CD4-positive, alpha-beta T cell treated with Interleukin-15 for 1 hour (primary cell): ENCODE results near the gene PTP4A1.
"Not testable (repeated sequence)": the region's sequence is repeated elsewhere in the genome, so short reads cannot be mapped to it uniquely, and the experiment has no call there.

Experiments used
- DNase-seq: peaks from one replicate; pipeline ENCODE4 v3.0.0-alpha.2; 2020

PTP4A1 gene

GRCh38 chr6:63572044-63572746 lies at the start of gene PTP4A1, which contains the start of gene LOC128125822:
TSS of gene PTP4A1 (plus strand) at chr6:63572480. CDS start at chr6:63576881, 4,401 bp downstream.
TSS of gene LOC128125822 (plus strand) at chr6:63572480.
- DNase-seq: peak; percentile 97

GRCh38 chr6:63522911-63523287 lies 49.4 kb upstream of the PTP4A1 start:
- DNase-seq: not testable (repeated sequence)

- DNase-seq: no peak
Measured at GRCh38 chr6:63523630-63524029, 48.6 kb upstream of the PTP4A1 start.

- DNase-seq: no peak
Measured at GRCh38 chr6:63525186-63525878, 46.9 kb upstream of the PTP4A1 start.

GRCh38 chr6:63526931-63527330 lies 45.3 kb upstream of the PTP4A1 start:
- DNase-seq: no peak

- no peak for DNase-seq
Measured at GRCh38 chr6:63527658-63528514, 44.4 kb upstream of the PTP4A1 start.

GRCh38 chr6:63529498-63529897 lies 42.8 kb upstream of the PTP4A1 start:
- no peak for DNase-seq

GRCh38 chr6:63530182-63530581 lies 42.1 kb upstream of the PTP4A1 start:
- DNase-seq: no peak

GRCh38 chr6:63530991-63531390 lies 41.3 kb upstream of the PTP4A1 start:
- no peak for DNase-seq

GRCh38 chr6:63533026-63533425 lies 39.3 kb upstream of the PTP4A1 start:
- no peak for DNase-seq

GRCh38 chr6:63533952-63534351 lies 38.3 kb upstream of the PTP4A1 start:
- no peak for DNase-seq

GRCh38 chr6:63537201-63537958 lies 34.9 kb upstream of the PTP4A1 start:
- no peak for DNase-seq

- DNase-seq: no peak
Measured at GRCh38 chr6:63537959-63538300, 34.4 kb upstream of the PTP4A1 start.

- DNase-seq: no peak
Measured at GRCh38 chr6:63538550-63538949, 33.7 kb upstream of the PTP4A1 start.

GRCh38 chr6:63543001-63543400 lies 29.3 kb upstream of the PTP4A1 start:
- DNase-seq: no peak

GRCh38 chr6:63543982-63544381 lies 28.3 kb upstream of the PTP4A1 start:
- no peak for DNase-seq

- no peak for DNase-seq
Measured at GRCh38 chr6:63546236-63546635, 26.0 kb upstream of the PTP4A1 start.

- DNase-seq: no peak
Measured at GRCh38 chr6:63546697-63547096, 25.6 kb upstream of the PTP4A1 start.

- no peak for DNase-seq
Measured at GRCh38 chr6:63549076-63549475, 23.2 kb upstream of the PTP4A1 start.

GRCh38 chr6:63553208-63553607 lies 19.1 kb upstream of the PTP4A1 start:
- DNase-seq: no peak

- DNase-seq: no peak
Measured at GRCh38 chr6:63553900-63554299, 18.4 kb upstream of the PTP4A1 start.

GRCh38 chr6:63554782-63555181 lies 17.5 kb upstream of the PTP4A1 start:
- no peak for DNase-seq

GRCh38 chr6:63556369-63556768 lies 15.9 kb upstream of the PTP4A1 start:
- DNase-seq: no peak
